Keratinocyte (primary cell): Measurements from ENCODE around the gene DZIP1L. TPM values are rescaled to one million over a fixed set of nuclear protein-coding genes. Genes with fewer than 3 reads are reported as not detected.

Experiments used
- DNase-seq: peaks from one replicate; pipeline ENCODE4 v3.0.0-alpha.2; 2011; ENCODE audit warnings: low read depth, missing footprints, low spot score
- FAIRE-seq: peaks from 2 replicates; lab custom pipeline; 2011; peaks lifted over from hg19 to GRCh38; lab: Jason Lieb, UNC
- H2AFZ ChIP-seq: 2 replicates; pipeline ENCODE4 v1.6.0; 2012; ENCODE audit warnings: low read length, control low read depth, inconsistent platforms; ENCODE audit not compliant: control insufficient read depth
- H3K27ac ChIP-seq: 2 replicates; pipeline ENCODE4 v1.5.1; 2011; ENCODE audit warnings: low read length; ENCODE audit not compliant: control insufficient read depth, insufficient read depth
- H3K27me3 ChIP-seq: 3 replicates; pipeline ENCODE4 v1.6.0; 2011; ENCODE audit warnings: low read length; ENCODE audit not compliant: control insufficient read depth, insufficient read depth; ENCODE audit errors: extremely low read depth
- H3K36me3 ChIP-seq, 2 experiments: 2 replicates in 1 of 2; 3 replicates in 1 of 2; pipeline ENCODE4 v1.5.1; 2011; ENCODE audit warnings: low read length in 2 of 2, mild to moderate bottlenecking in 1 of 2; ENCODE audit not compliant: control insufficient read depth in 2 of 2, insufficient read depth in 2 of 2; ENCODE audit errors: extremely low read depth in 1 of 2
- H3K4me1 ChIP-seq: 3 replicates; pipeline ENCODE4 v1.5.1; 2011; ENCODE audit warnings: low read length; ENCODE audit not compliant: control insufficient read depth, insufficient read depth; ENCODE audit errors: extremely low read depth
- H3K4me2 ChIP-seq: 3 replicates; pipeline ENCODE4 v1.6.0; 2011; ENCODE audit warnings: low read depth, low read length; ENCODE audit not compliant: control insufficient read depth, insufficient read depth; ENCODE audit errors: extremely low read depth
- H3K4me3 ChIP-seq, 3 experiments: fragments of 200-600 bp in 1 of 3; sonication (generic) in 1 of 3; 2 replicates in 2 of 3; 3 replicates in 1 of 3; pipeline ENCODE4 v1.5.1; 2011 to 2016; ENCODE audit warnings: low read length in 3 of 3, mild to moderate bottlenecking in 3 of 3, control low read depth in 2 of 3, inconsistent platforms in 1 of 3, low read depth in 1 of 3, mixed read lengths in 1 of 3, mixed run types in 1 of 3, moderate library complexity in 1 of 3; ENCODE audit not compliant: control insufficient read depth in 2 of 3, insufficient read depth in 2 of 3; ENCODE audit errors: extremely low read depth in 1 of 3
- H3K79me2 ChIP-seq: 2 replicates; pipeline ENCODE4 v1.6.0; 2012; ENCODE audit warnings: low read length; ENCODE audit not compliant: control insufficient read depth, insufficient read depth
- H3K9ac ChIP-seq: 3 replicates; pipeline ENCODE4 v1.6.0; 2011; ENCODE audit warnings: low read length; ENCODE audit not compliant: control insufficient read depth, insufficient read depth; ENCODE audit errors: extremely low read depth
- H3K9me1 ChIP-seq: 3 replicates; pipeline ENCODE4 v1.6.0; 2011; ENCODE audit warnings: low read length; ENCODE audit not compliant: control insufficient read depth, insufficient read depth; ENCODE audit errors: extremely low read depth
- H3K9me3 ChIP-seq: 2 replicates; pipeline ENCODE4 v1.5.1; 2012; ENCODE audit warnings: low read depth, low read length; ENCODE audit not compliant: control insufficient read depth
- H4K20me1 ChIP-seq: 3 replicates; pipeline ENCODE4 v1.6.0; 2011; ENCODE audit warnings: low read length; ENCODE audit not compliant: control insufficient read depth, insufficient read depth; ENCODE audit errors: extremely low read depth
- CTCF ChIP-seq, 3 experiments: IDR thresholded peaks in 1 of 3; conservative IDR thresholded peaks in 1 of 3; optimal IDR thresholded peaks in 1 of 3; 2 replicates in 2 of 3; 3 replicates in 1 of 3; pipeline versions ENCODE3 to v1.5.1; 2011; ENCODE audit warnings: low read length in 3 of 3, mild to moderate bottlenecking in 3 of 3, moderate library complexity in 2 of 3, control low read depth in 1 of 3, inconsistent platforms in 1 of 3; ENCODE audit not compliant: insufficient read depth in 2 of 3; ENCODE audit errors: extremely low read depth in 1 of 3
- EZH2 ChIP-seq: IDR thresholded peaks from one replicate; pipeline ENCODE4 v1.6.1; 2012; ENCODE audit warnings: inconsistent platforms, mild to moderate bottlenecking, low read length, moderate library complexity
- dilution Hi-C: fragments of 300-500 bp; cut with MboI; formaldehyde crosslinking; loops from one replicate; pipeline ENCODE4 v1.7.0; 2020; ENCODE audit warnings: low sequenced_read_pairs; ENCODE audit not compliant: extremely low pct_ligation_motif_present
- polyA plus RNA-seq, 5 experiments: library from polyadenylated mRNA; depleted of rRNA in 3 of 5; stranded (reverse) in 3 of 5; stranded (forward) in 1 of 5; unstranded in 1 of 5; fragments of >200 nt; gene quantifications; 1 replicate in 1 of 5; 2 replicates in 3 of 5; 3 replicates in 1 of 5; pipeline versions ENCODE4 v1.2.1 to v1.2.3, GENCODE V29; 2011 to 2012; ENCODE audit warnings: missing spikeins in 2 of 5, low read depth in 1 of 5, low replicate concordance in 1 of 5

The DZIP1L gene
- polyA plus RNA-seq, 1 donor (not counting 4 experiments of a cell fraction or from before 2014, with no cell fraction given), result 1.7 TPM

GRCh38 chr3:138078901-138079344 is 36.5 kb downstream of the DZIP1L start:
- Histone ChIP-seq H3K4me3 (no peak overlapping the region), H3K4me2 (no peak overlapping the region), H3K9me1 (peaks cover 12% of the 10 kb centered on the region), H3K9ac (peak overlapping the region; percentile 15), H3K36me3 (no peaks in the 10 kb centered on the region), H2AFZ (no peak overlapping the region), H3K4me1 (peaks cover 37% of the 10 kb centered on the region), H3K79me2 (no peaks in the 10 kb centered on the region), H3K27me3 (no peaks in the 10 kb centered on the region), H4K20me1 (no peaks in the 10 kb centered on the region), H3K9me3 (no peaks in the 10 kb centered on the region), H3K27ac (peak overlapping the region; percentile 65)
- FAIRE-seq (peak; percentile 93), DNase-seq (peak; percentile 60)
- TF ChIP-seq EZH2, result no peak
- no peak for TF ChIP-seq CTCF (optimal IDR thresholded peaks at IDR 0.05 in 1 of 3, IDR thresholded peaks at IDR 0.05 in 1 of 3, conservative IDR thresholded peaks at IDR 0.05 in 1 of 3; ENCODE audit: extremely low read depth in 1 of 3, insufficient read depth in 2 of 3, low read length in 3 of 3)
- dilution Hi-C loops, result no loop called here

- Histone ChIP-seq H3K4me2 (no peak overlapping the region), H3K27ac (peak overlapping the region; percentile 65)
- dilution Hi-C loops, result no loop called here
Measured at GRCh38 chr3:138078096-138078495, 37.3 kb downstream of the DZIP1L start.

More at GRCh38 chr3:138078096-138078495, 37.3 kb downstream of the DZIP1L start:
- no peaks in the 10 kb centered on the region for H3K9me3 ChIP-seq
- peaks cover 12% of the 10 kb centered on the region for H3K9me1 ChIP-seq
- H2AFZ ChIP-seq, result no peak overlapping the region
- H3K9ac ChIP-seq, result no peak overlapping the region
- no peak overlapping the region for H3K4me3 ChIP-seq
- FAIRE-seq (no peak), DNase-seq (no peak)
- peaks cover 37% of the 10 kb centered on the region for H3K4me1 ChIP-seq
- TF ChIP-seq EZH2 (no peak), CTCF (optimal IDR thresholded peaks at IDR 0.05 in 1 of 3, IDR thresholded peaks at IDR 0.05 in 1 of 3, conservative IDR thresholded peaks at IDR 0.05 in 1 of 3; ENCODE audit: extremely low read depth in 1 of 3, insufficient read depth in 2 of 3, low read length in 3 of 3) (no peak)
- no peaks in the 10 kb centered on the region for H4K20me1 ChIP-seq
- no peaks in the 10 kb centered on the region for H3K79me2 ChIP-seq
- H3K27me3 ChIP-seq, result no peaks in the 10 kb centered on the region
- H3K36me3 ChIP-seq, result no peaks in the 10 kb centered on the region
